HL-60 (cell line): ENCODE data around the gene FBLN5.
A peak's percentile ranks its signal among the peaks of the same experiment; 100 is the strongest.

Source experiments
- CTCF ChIP-seq: IDR thresholded peaks from one replicate; pipeline ENCODE4 v1.5.1; 2011; ENCODE audit warnings: low read length, control low read depth, inconsistent platforms; ENCODE audit not compliant: insufficient read depth
- POLR2AphosphoS5 ChIP-seq: IDR thresholded peaks from 2 replicates; pipeline ENCODE4 v1.6.1; 2012; ENCODE audit warnings: low read depth
- REST ChIP-seq: IDR thresholded peaks from 2 replicates; pipeline ENCODE4 v1.6.1; 2012; ENCODE audit warnings: low read depth; ENCODE audit not compliant: insufficient replicate concordance
- SPI1 ChIP-seq: IDR thresholded peaks from 2 replicates; pipeline ENCODE4 v1.6.1; 2012; ENCODE audit warnings: low read depth, mild to moderate bottlenecking, borderline replicate concordance

- TF ChIP-seq CTCF (peak; percentile 34), POLR2AphosphoS5 (no peak), REST (no peak), SPI1 (no peak)
Measured at GRCh38 chr14:91893007-91893406, 54.5 kb downstream of the FBLN5 start.
